Lower lobe of right lung (tissue), 2 donors: Measurements from ENCODE around the gene PNLIPRP1. TPM values are rescaled to one million over a fixed set of nuclear protein-coding genes. Genes with fewer than 3 reads are reported as not detected.

Experiments used
- ATAC-seq, 2 donors: fragments of 200-7000 bp; cut with Tn5 transposase; one replicate each; pipeline ENCODE4 v1.9.1; 2020 to 2022; ENCODE audit warnings: mild to moderate bottlenecking in 2 of 2, moderate library complexity in 2 of 2
- DNase-seq: peaks from one replicate; pipeline ENCODE4 v3.0.0-alpha.2; 2020
- H3K27ac ChIP-seq: fragments of 200-600 bp; one replicate; pipeline ENCODE4 v1.8.0; 2022
- H3K27me3 ChIP-seq: fragments of 200-600 bp; one replicate; pipeline ENCODE4 v1.8.0; 2022; ENCODE audit warnings: low read depth
- H3K36me3 ChIP-seq: fragments of 200-600 bp; one replicate; pipeline ENCODE4 v1.8.0; 2022; ENCODE audit warnings: mild to moderate bottlenecking
- H3K4me1 ChIP-seq: fragments of 200-600 bp; one replicate; pipeline ENCODE4 v1.8.0; 2022
- H3K4me3 ChIP-seq: fragments of 200-600 bp; one replicate; pipeline ENCODE4 v1.8.0; 2022; ENCODE audit warnings: mild to moderate bottlenecking
- H3K9me3 ChIP-seq: fragments of 200-600 bp; one replicate; pipeline ENCODE4 v1.8.0; 2022
- intact Hi-C: fragments of 100-400 bp; cut with DNase I; formaldehyde crosslinking; loops from one replicate; pipeline ENCODE4 v1.11.0; 2022
- total RNA-seq: library from RNA; stranded (reverse); fragmentation: NEBNext Ultra II Directional; extraction: Animal tissue kit (Norgen Biotek cat#: 25700); gene quantifications from one replicate; pipeline ENCODE4 v1.2.1, GENCODE V29; 2021
- TF ChIP-seq, protein P1 (sequence below): fragments of 200-600 bp; IDR thresholded peaks from one replicate; pipeline ENCODE4 v1.8.0; 2022; ENCODE audit warnings: antibody characterized with exemption, mild to moderate bottlenecking
- donor health status: DM: no; HTN: yes; CAD: no; lungs with severe emphysema.

Gene PNLIPRP1
- total RNA-seq, 1 donor from 2014 or later = not detected

DNA sequence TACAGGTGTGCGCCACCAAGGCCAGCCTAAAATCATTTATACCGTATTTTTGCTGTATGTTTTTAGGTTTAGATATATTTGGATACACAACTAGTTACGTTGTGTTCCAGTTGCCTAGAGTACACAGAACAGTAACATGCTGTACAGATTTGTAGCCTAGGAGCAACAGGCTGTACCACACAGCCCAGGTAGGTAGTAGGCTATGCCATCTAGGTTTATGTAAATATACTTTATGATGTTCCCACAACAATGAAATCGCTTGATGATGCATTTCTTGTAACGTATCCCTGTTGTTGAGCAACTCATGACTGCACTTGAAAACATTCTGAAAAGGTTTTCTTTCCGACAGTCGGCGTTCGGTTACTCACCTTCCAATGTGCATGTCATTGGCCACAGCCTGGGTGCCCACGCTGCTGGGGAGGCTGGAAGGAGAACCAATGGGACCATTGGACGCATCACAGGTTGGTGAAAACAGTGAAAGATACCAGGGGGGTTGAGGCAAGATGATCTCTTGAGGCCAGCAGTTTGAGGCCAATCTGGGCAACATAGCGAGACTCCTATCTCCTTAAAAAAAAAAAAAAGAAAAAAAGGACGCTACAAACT lies 37.3 kb upstream of the PNLIPRP1 start:
- Histone ChIP-seq H3K9me3 (no peaks in the 10 kb centered on the region), H3K4me3 (no peak overlapping the region), H3K27ac (no peak overlapping the region), H3K36me3 (no peaks in the 10 kb centered on the region), H3K27me3 (no peaks in the 10 kb centered on the region), H3K4me1 (no peaks in the 10 kb centered on the region)
- DNase-seq (no peak), ATAC-seq (no peak)
- intact Hi-C loops = no loop called here
- TF ChIP-seq, protein P1, sequence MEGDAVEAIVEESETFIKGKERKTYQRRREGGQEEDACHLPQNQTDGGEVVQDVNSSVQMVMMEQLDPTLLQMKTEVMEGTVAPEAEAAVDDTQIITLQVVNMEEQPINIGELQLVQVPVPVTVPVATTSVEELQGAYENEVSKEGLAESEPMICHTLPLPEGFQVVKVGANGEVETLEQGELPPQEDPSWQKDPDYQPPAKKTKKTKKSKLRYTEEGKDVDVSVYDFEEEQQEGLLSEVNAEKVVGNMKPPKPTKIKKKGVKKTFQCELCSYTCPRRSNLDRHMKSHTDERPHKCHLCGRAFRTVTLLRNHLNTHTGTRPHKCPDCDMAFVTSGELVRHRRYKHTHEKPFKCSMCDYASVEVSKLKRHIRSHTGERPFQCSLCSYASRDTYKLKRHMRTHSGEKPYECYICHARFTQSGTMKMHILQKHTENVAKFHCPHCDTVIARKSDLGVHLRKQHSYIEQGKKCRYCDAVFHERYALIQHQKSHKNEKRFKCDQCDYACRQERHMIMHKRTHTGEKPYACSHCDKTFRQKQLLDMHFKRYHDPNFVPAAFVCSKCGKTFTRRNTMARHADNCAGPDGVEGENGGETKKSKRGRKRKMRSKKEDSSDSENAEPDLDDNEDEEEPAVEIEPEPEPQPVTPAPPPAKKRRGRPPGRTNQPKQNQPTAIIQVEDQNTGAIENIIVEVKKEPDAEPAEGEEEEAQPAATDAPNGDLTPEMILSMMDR = no peak

DNA sequence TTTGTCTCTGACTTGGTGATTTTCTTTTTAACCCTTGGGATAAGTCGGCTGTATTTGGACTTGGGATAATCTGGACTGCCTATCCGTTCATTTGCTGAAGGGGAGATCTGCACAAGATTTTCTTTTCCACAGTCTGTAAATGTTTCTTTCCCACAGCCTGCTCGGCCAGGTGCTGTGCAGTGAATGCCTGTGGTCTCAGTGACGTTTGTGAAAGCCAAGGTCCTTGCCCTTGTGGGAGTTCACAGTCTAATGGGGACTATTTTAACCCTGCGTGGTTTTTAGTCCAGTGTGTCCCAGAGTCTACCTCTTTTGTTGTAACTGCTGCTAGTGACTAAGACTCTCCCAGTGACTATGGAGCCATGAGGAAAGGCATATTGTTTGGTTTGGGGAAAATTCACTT lies 36.1 kb upstream of the PNLIPRP1 start:
- DNase-seq (no peak), ATAC-seq (no peak)
- Histone ChIP-seq H3K4me3 (no peak overlapping the region), H3K36me3 (no peaks in the 10 kb centered on the region), H3K27me3 (no peaks in the 10 kb centered on the region), H3K27ac (no peak overlapping the region), H3K9me3 (no peaks in the 10 kb centered on the region), H3K4me1 (no peaks in the 10 kb centered on the region)
- TF ChIP-seq, protein P1 = no peak
- intact Hi-C loops = no loop called here

DNA sequence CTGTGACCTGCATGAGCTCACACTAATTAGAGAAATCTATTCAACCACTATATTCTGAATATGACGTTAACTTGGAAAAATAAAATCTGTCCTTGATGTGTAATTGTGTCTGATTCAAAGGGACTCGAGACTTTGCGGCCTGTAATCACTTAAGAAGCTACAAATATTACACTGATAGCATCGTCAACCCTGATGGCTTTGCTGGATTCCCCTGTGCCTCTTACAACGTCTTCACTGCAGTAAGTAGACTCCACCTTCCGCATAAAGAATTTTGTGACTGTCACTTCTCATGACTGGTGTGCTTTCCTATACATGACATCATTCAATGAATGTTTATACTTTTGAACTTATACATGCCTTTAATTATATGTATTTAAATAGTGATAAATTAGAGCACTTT lies 34.9 kb upstream of the PNLIPRP1 start:
- TF ChIP-seq, protein P1 = no peak
- intact Hi-C loops = no loop called here
- ATAC-seq (no peak), DNase-seq (no peak)
- Histone ChIP-seq H3K4me1 (no peaks in the 10 kb centered on the region), H3K27ac (no peak overlapping the region), H3K27me3 (no peaks in the 10 kb centered on the region), H3K4me3 (no peak overlapping the region), H3K36me3 (no peaks in the 10 kb centered on the region), H3K9me3 (no peaks in the 10 kb centered on the region)

DNA sequence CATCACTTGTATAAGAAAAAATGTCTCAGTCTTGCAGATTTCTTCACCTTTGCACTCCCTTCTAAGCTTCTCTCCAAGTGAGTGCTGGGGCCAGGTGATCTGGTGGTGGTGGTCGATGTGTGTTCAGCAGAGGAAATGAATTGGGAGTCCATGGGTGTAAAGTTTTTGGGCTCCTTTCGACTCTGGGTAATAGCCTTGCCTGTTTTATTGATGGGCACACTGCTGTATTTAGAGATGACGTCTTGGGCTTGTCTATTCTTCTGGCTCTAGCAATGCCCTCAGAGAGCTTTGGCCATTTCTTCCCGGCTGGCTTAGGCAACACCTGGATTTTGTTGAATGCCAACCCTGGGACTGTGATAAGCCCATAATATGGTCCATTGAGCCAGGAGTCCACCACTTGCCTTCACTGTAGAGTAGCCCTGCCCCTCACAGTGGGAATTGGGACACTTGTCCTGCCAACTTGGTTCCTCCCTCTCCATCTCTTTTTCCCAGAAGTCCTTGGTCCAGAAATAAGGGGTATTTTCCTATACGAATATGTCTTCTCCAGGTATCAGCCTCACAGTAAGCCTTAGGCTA lies 33.4 kb upstream of the PNLIPRP1 start:
- Histone ChIP-seq H3K4me3 (no peak overlapping the region), H3K36me3 (no peaks in the 10 kb centered on the region), H3K4me1 (no peaks in the 10 kb centered on the region), H3K9me3 (no peaks in the 10 kb centered on the region), H3K27me3 (no peaks in the 10 kb centered on the region), H3K27ac (no peak overlapping the region)
- DNase-seq (no peak), ATAC-seq (no peak)
- TF ChIP-seq, protein P1 = no peak
- intact Hi-C loops = no loop called here

DNA sequence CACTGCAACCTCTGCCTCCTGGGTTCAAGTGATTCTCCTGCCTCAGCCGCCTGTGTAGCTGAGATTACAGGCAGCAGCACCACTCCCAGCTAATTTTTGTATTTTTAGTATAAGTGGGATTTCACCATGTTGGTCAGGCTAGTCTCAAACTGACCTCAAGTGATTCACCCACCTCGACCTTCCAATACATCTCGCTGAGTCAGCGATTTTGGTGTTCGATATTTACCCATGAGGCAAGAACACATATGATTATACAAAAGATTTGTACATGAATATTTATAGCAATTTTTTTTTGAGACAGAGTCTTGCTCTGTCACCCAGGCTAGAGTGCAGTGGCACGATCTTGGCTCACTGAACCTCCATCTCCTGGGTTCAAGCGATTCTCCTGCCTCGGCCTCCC lies 25.2 kb upstream of the PNLIPRP1 start:
- H3K27me3 ChIP-seq = no peaks in the 10 kb centered on the region
- no peak overlapping the region for H3K4me3 ChIP-seq
- ATAC-seq (no peak), DNase-seq (no peak)
- H3K27ac ChIP-seq = no peak overlapping the region
- no peaks in the 10 kb centered on the region for H3K4me1 ChIP-seq
- no peaks in the 10 kb centered on the region for H3K36me3 ChIP-seq
- TF ChIP-seq, protein P1 = no peak
- no peaks in the 10 kb centered on the region for H3K9me3 ChIP-seq
- intact Hi-C loops = no loop called here
